ENCODE measurements around the gene SEC14L6. TPM values are rescaled to one million over a fixed set of nuclear protein-coding genes. Genes with fewer than 3 reads are reported as not detected.
A peak's percentile ranks its signal among the peaks of the same experiment; 100 is the strongest.

Gene SEC14L6
- total RNA-seq, 1 donor from 2014 or later: 6.0 TPM

DNA sequence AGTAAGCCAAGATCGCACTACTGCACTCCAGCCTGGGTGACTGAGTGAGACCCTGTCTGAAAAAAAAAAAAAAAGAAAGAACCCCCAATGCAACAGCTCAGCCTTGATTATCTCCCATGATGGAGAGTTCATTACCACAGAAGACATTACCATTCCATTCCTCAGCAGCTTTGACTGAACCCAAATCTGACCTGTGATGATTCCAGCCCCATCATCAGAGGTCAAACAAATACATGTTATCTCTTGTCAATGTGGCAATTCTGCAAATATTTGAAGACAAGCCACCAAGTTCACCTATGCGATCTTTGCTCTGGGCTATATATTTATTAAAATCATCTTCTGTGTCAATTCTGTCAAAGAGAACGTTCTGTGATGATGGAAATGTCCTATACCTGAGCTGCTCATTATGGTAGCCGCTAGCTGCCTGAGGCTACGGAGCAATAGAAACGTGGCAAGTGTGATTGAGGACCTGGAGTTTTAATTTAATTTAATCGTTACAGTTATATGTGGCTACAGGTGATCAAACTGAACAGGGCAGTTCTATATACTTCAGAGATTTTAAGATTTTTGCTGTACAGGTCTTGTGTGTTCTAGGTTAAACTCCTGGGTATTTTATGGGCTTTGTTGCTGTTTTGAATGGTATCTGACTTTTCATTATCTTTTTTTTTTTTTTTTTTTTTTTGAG is 48.9 kb downstream of the SEC14L6 start:
- no peak for DNase-seq (ENCODE audit: low spot score)

DNA sequence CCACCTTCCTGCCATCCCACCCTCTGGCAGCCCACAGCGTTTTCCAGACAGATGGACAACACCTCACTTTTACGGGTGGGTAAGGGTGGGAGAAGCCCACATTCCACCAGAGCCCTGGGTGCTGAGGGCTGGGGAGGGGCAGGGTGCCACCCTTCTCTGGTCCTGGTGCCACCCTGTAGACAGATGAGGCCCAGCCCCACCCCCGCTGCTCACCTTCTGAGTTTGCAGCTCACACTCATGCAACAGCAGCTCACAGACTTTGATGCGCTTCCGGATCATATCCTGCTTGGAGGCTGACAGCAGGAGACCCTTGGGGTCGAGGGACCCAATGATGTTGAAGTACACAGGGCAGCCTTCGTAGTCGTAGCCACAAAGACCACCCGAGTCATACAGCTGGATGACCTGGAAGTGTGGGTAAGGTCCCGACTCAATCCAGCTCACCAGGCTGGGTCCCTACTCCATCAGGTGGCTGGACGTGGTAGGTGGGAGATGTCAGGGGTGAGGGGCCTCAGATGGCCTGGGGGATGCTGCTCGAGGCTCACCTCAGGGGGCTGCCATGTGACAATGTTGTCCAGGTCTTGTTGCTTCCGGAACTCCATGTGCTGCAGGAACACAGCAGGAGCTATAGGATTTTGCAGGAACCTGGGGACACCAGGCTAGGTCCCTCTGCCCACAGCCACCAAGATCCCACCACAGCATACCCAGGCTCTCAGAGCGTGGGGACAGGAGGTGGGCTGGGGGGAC is 51.3 kb downstream of the SEC14L6 start:
- no peak for DNase-seq (ENCODE audit: low spot score)

DNA sequence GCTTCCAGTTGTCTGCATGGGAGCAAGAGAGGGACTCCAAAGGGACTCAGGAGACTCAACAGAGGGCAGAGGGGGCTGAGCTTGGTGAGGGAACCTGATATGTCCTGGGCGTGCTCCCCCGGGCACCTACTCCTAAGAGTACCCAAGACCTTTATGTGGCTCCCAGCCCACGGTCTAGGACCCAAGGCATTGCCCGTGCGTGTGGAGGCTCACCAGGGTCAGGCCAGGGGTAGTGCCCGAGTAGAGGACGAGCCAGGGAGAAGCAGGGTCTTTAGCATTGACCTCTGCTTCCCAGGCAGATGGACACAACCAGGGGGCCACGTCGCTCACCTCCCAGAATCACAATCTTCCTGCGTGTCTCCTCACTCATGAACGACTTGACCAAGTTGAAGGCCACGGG is 54.4 kb downstream of the SEC14L6 start:
- DNase-seq (ENCODE audit: low spot score): no peak

DNA sequence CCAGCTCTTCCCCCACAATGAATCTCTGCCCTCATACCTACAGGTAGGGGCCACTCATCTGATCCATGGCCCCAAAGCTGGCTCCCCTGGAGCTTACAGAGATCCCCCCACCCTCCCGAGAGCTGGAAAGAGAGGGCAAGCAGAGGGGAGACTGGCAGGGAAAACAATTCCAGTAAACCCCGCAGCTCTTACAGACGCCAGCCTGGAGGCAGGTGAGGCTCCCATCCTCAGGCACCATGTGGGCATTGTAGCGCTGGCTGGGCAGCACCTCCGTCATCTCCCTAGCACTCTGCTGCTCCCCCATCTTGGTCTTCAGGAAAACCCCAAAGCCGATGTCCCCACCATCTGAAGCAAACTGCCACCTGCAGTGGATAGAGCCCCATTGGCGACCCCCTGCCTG is 55.2 kb downstream of the SEC14L6 start:
- no peak for DNase-seq (ENCODE audit: low spot score)

DNA sequence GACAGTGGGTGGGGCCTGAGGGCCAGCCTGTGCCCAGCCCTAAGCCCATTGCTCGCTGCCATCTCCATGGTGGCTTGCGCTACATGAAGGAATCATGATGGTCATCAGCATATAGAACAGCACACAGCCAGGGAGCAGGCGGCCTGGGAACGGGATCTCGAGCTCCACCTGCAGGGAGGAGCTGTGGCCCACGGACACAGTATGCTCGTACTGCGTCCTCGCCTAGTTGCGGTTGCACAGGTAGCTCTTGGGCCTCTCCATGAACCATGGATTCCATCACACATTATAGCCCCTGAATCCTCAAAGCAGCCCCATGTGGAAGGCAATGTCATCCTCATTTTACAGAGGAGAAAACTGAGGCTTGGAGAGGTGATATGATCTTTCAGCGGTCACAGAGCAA is 56.1 kb downstream of the SEC14L6 start:
- DNase-seq (ENCODE audit: low spot score): no peak

DNA sequence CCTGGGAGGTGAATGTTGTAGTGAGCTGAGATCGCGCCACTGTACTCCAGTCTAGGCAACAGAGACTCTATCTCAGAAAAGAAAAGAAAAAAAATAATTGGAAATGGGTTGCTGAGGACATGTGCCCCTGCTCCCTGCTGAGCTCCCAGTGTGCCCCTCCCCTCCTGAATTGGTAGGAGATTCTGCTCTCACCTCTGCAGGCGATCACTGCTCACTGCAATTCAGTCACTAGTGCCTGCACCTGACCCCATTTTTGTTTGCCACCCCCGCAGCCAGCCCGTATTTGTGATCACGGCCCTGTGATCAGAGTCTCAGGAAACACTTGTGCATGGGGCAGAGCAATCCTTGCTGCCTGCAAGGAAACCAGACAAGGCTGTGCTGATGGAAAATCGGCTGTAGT is 58.4 kb downstream of the SEC14L6 start:
- no peak for DNase-seq (ENCODE audit: low spot score)

DNA sequence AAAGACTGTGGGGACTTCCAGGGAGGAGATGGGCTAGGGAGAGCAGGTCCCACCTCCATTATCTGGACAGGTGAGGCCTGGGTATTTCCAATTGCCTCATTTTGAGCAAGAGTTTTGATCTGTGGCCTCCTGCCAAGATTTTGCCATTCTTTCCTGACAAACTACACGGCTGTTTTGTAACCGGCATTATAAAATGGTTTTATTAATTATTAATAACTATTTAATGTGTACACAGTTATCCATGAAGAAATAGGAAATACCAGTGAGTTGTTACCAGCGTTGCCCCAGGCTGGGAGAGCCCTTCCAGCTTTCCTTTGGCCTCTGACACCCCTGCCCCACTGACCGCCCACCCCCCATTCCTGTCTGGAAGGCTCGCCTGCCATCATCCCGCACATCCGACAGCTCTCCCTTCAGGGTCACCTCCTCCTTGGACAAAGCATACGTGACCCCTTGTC is 59.9 kb downstream of the SEC14L6 start:
- peak; percentile 81 for DNase-seq (ENCODE audit: low spot score)

DNA sequence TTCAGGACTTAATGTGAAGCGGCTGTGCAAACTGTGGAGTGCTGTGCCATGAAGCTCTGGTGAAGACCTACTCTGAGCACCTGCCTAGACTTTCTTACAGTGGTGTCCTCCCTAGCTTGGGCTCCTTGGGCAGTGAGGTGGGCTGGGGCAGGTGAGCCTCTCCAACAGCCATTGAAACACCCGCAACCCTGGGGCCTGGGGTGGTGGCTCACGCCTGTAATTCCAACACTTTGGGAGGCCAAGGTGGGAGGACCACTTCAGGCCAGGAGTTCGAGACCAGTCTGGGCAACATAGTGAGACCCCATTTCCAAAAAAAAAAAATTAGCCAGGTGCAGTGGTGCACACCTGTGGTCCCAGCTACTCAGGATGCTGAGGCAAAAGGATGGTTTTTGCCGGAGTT is 60.4 kb downstream of the SEC14L6 start:
- no peak for DNase-seq (ENCODE audit: low spot score)

DNA sequence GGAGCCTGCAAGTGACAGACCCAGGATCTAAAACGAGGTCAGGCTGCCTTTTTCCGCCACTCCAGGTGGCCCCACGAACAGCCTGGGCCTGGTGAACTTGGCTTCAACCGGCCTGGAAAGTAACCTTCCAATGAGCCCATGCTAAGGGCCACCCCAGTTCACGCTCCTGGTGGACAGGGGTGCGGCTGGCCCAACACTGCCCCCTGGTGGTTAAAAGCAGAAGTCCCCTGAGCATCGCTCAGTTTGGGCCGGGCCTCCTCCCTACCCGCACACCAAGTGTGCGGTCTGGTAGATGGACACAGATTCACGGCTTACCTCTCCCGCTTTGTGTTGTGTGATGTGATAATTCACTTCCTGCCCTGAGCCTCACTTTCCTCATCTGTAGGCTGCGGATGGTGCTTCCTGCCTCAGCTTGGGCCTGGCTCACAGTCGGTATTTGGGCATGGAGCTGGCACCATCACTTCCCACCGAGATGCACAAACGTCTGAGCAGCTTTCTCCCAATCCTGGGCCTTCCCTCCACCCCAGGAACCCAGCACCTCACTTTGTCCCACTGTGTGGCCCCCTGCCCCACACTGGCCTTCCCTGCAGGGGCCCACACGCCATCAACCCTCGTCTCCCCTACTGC is 61.1 kb downstream of the SEC14L6 start:
- DNase-seq (ENCODE audit: low spot score): peak; percentile 62

DNA sequence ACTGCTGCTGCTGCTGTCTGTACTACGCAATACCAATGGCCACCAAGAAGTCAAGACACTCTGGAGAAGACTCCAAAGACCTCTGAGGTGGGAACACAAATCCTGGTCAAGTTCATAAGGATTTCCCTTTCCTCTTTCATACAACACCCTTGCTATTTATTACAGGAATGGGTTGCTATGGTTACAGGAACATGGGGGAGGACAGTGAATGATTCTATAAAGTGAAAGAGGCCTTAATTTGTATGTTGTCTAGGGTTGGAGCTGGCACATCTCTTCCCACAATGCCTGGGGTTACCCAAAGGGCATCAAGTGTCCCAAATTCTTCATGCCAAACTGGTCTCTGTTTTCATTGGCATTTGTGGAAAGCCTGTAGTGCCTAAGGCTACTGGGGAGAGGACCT is 63.4 kb downstream of the SEC14L6 start:
- DNase-seq (ENCODE audit: low spot score): no peak

DNA sequence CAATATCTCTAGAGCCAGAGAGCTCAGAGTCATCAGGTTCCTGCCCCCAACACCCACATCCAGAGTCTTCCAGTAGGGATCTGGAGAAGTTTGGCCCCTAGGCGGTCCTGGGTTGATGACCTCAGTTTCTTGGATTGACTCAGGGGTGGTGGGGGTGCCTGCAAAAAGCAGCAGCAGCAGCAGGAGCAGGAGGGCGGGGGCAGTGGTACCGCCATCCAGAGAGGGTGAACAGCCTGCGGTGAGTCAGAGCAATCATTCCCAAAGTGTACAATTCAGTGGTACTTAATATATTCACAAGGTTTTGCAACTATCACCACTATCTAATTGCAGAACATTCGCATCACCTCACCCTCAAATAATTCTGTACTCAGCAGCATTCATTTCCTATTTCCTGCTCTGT is 64.8 kb downstream of the SEC14L6 start:
- no peak for DNase-seq (ENCODE audit: low spot score)

DNA sequence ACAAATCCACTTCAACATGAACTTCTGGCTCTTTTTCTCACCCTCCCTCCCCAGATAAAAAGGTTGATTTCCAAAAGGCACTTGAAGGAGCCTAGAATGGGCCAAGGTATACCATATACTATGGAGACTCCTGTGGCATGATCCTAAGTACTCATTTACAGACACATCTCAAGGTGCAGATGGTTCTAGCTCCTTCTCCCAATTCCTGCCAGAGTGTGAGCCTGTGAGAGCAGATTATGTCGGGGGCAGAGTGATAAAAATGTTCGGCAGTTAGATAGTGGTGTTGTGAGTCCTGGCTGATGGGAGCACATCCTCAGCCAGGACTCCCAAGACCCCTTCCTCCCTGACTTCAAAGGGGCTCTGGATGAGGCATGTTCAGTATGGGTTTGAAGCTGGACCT is 66.6 kb downstream of the SEC14L6 start:
- DNase-seq (ENCODE audit: low spot score): no peak

DNA sequence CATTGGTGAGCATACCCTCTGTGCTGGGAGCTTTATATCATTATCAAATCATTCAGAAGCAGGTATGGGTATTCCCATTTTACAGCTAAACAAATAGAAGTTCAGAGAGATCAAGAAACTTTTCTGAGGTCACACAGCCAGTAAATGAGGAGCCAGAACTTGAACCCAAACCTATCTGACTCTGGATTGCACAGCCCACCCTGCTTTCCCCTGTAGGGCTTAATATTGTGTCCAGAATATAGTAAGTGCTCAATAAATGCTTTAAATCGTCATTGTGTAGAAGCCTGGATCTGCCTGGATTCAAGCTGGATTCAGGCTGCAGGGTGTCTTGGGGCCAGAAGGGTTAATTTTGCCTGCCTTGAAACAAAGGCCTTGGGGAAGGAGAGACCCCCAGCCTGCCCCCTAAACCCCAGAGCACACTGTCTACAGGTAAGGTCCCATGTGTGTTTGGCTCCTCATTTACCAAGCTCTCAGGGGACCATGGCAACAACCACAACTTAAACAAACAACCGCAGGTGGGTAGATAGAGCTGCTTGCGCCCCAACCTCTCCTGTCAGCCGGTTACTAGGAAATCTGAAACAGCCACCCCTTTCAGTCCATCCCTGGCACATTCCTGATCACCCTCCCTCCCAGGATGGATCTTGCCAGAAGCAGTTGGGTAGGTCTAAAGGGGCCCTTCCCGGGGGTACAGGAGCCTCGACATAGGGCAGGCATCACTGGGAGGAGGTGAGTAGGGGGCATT is 71.7 kb downstream of the SEC14L6 start:
- DNase-seq (ENCODE audit: low spot score): no peak

DNA sequence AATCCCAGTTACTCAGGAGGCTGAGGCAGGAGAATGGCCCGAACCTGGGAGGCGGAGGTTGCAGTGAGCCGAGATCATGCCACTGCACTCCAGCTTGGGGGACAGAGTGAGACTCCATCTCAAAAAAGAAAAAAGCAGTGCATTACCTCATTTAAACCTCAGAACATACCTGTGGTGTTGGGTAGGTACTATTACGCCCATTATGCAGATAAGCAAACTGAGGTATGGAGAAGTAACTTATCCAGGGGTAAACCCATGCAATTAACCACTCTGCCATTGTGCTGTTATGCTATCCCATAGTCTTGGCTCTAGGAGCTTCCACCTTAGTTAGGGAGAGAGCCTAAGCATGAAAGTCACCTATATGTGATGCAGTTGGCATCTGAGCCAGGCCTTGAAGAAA is 72.4 kb downstream of the SEC14L6 start:
- no peak for DNase-seq (ENCODE audit: low spot score)

DNA sequence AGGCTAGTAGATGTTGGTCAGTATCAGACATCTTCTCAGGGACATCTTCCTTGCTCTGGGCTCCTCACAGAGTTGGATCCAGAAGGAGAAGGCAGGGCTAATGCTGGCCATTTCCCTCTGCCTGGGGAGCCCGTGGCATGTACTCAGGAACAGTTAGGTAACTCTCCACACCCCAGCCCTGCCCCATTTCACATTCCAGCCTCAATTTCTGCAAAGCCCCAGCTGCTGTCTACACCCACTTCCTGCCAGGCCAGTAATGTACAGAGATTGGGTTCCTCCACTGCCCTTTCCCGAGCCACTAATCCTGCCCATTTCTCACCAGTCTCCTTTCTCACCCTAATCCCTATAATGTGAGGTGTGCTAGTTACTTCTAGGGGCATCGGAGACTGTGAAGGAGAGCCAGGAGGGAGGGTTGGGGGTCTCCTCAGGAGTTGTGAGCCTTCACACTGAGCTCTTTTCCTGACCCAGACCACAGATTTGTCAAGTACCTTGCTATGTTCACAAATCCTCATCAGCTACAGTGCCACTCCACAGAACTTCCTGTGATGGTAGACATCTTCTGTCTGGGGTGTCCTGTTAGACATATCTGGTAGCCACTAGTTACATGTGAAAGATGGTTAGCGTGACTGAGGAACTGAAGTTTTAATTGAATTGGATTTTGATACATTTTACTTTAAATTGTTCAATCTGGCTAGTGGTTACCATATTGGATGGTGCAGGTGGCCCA is 73.4 kb downstream of the SEC14L6 start:
- no peak for DNase-seq (ENCODE audit: low spot score)

Other genes with a start within 250 kb of the SEC14L6 start
- gene TBC1D10A, start 219.8 kb downstream of the SEC14L6 start, total RNA-seq: 48.4 TPM
- gene SF3A1, start 189.8 kb downstream of the SEC14L6 start, total RNA-seq: 179 TPM
- gene CCDC157, start 189.7 kb downstream of the SEC14L6 start, total RNA-seq: 6.5 TPM
- 31.2 TPM for gene RNF215, start 159.3 kb downstream of the SEC14L6 start, total RNA-seq
- gene SEC14L2, start 149.7 kb downstream of the SEC14L6 start, total RNA-seq: 35.4 TPM
- 20.0 TPM for gene MTFP1, start 121.0 kb downstream of the SEC14L6 start, total RNA-seq
- not detected for gene SEC14L3, start 74.7 kb downstream of the SEC14L6 start, total RNA-seq
- 0.20 TPM for gene SEC14L4, start 41.0 kb downstream of the SEC14L6 start, total RNA-seq
- 102 TPM for gene GAL3ST1, start 27.9 kb upstream of the SEC14L6 start, total RNA-seq
- gene PES1, start 45.2 kb upstream of the SEC14L6 start, total RNA-seq: 62.6 TPM
- gene TCN2, start 60.4 kb upstream of the SEC14L6 start, total RNA-seq: 186 TPM
- gene SLC35E4, start 89.0 kb upstream of the SEC14L6 start, total RNA-seq: 4.6 TPM
- gene DUSP18, start 121.1 kb upstream of the SEC14L6 start, total RNA-seq: 24.2 TPM
- gene OSBP2, start 148.1 kb upstream of the SEC14L6 start, total RNA-seq: 10.4 TPM

Measured in mucosa of gallbladder (tissue), 1 donor.